Measurements from ENCODE around the gene PLEKHA5. TPM values are rescaled to one million over a fixed set of nuclear protein-coding genes. Genes with fewer than 3 reads are reported as not detected.

The PLEKHA5 gene
- total RNA-seq, 1 donor from 2014 or later = 30.2 TPM

DNA sequence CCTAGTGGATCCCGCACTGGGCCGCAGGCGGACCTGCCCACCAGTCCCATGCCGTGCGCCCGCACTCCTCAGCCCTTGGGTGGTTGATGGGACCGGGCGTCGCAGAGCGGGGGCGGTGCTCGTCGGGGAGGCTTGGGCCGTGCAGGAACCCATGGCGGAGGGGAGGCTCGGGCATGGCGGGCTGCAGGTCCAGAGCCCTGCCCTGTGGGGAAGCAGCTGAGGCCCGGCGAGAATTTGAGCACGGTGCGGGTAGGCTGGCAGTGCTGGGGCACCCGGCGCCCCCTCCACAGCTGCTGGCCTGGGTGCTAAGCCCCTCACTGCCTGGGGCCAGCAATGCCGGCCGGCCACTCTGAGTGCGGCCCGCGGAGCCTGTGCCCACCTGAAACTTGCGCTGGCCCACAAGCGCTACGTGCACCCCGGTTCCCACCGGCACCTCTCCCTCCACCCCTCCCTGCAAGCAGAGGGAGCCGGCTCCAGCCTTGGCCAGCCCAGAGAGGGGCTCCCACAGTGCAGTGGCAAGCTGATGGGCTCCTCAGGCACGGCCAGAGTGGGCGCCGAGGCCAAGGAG lies 100.8 kb downstream of the PLEKHA5 start:
- no peak overlapping the region for H3K4me3 Mint-ChIP-seq (ENCODE audit: unreplicated experiment)

DNA sequence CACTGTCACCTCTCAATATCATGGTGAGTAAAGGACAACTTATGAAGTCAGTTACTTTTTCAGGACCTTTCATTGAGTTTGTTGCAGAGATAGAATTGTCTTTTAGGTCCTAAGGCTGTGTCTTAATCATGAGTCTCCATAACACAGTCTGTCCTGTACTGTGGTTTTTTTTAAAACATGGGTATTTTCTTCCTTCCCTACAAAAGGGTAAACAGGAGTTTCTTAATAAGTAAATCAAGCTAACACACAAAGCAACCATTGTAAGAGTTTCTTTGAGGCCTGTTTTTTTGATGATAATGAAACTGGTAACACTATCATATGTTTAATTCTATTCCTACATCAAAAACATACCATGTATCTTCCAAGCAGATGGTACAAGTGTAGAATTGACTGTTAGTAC lies 101.4 kb downstream of the PLEKHA5 start:
- Mint-ChIP-seq H3K9me3 (ENCODE audit: unreplicated experiment) (no peaks in the 10 kb centered on the region), H3K27me3 (ENCODE audit: unreplicated experiment) (no peaks in the 10 kb centered on the region), H3K27ac (ENCODE audit: unreplicated experiment) (no peak overlapping the region), H3K4me1 (ENCODE audit: unreplicated experiment) (peaks cover 23% of the 10 kb centered on the region), H3K36me3 (ENCODE audit: low read depth, unreplicated experiment) (peaks cover 13% of the 10 kb centered on the region), H3K4me3 (ENCODE audit: unreplicated experiment) (no peak overlapping the region)
- TF ChIP-seq, protein P1, sequence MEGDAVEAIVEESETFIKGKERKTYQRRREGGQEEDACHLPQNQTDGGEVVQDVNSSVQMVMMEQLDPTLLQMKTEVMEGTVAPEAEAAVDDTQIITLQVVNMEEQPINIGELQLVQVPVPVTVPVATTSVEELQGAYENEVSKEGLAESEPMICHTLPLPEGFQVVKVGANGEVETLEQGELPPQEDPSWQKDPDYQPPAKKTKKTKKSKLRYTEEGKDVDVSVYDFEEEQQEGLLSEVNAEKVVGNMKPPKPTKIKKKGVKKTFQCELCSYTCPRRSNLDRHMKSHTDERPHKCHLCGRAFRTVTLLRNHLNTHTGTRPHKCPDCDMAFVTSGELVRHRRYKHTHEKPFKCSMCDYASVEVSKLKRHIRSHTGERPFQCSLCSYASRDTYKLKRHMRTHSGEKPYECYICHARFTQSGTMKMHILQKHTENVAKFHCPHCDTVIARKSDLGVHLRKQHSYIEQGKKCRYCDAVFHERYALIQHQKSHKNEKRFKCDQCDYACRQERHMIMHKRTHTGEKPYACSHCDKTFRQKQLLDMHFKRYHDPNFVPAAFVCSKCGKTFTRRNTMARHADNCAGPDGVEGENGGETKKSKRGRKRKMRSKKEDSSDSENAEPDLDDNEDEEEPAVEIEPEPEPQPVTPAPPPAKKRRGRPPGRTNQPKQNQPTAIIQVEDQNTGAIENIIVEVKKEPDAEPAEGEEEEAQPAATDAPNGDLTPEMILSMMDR (IDR thresholded peaks at IDR 0.05; ENCODE audit: unreplicated experiment) = no peak
- no peak for DNase-seq (ENCODE audit: low spot score)

More for the DNA sequence above, 100.8 kb downstream of the PLEKHA5 start:
- Mint-ChIP-seq H3K27ac (ENCODE audit: unreplicated experiment) (no peak overlapping the region), H3K36me3 (ENCODE audit: low read depth, unreplicated experiment) (peaks cover 13% of the 10 kb centered on the region), H3K4me1 (ENCODE audit: unreplicated experiment) (peaks cover 23% of the 10 kb centered on the region), H3K9me3 (ENCODE audit: unreplicated experiment) (no peaks in the 10 kb centered on the region), H3K27me3 (ENCODE audit: unreplicated experiment) (no peaks in the 10 kb centered on the region)
- no peak for DNase-seq (ENCODE audit: low spot score)
- TF ChIP-seq, protein P1 (IDR thresholded peaks at IDR 0.05; ENCODE audit: unreplicated experiment) = no peak

DNA sequence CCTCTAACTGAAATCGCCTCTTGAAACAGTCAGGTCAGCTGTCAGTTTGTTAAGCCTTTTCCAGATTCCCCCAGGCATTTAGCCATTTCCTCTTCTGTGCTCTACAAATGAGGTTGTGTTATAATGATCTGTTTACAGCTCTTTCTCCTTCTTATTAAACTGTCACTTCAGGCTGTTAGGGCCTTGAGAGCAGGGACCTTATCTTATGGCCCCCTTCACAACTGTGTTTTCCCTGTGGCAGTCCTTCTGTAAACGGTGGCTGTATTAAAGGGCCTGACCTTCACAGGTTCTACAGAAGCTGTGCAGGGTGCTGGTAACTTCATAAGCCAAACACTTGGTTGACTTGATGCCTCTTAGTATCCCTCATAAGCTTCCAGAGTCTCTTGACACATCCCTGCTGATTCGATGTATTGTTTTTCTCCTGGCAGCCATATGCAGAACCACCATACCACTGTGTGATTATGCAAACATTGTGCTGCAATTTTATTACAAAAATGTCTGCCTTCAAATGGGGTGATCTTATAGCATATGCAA lies 104.7 kb downstream of the PLEKHA5 start:
- DNase-seq (ENCODE audit: low spot score) = no peak
- TF ChIP-seq, protein P1 (IDR thresholded peaks at IDR 0.05; ENCODE audit: unreplicated experiment) = no peak
- no peak overlapping the region for H3K4me3 Mint-ChIP-seq (ENCODE audit: unreplicated experiment)
- peaks cover 17% of the 10 kb centered on the region for H3K4me1 Mint-ChIP-seq (ENCODE audit: unreplicated experiment)
- no peaks in the 10 kb centered on the region for H3K9me3 Mint-ChIP-seq (ENCODE audit: unreplicated experiment)
- H3K36me3 Mint-ChIP-seq (ENCODE audit: low read depth, unreplicated experiment) = peaks cover 7% of the 10 kb centered on the region
- no peak overlapping the region for H3K27ac Mint-ChIP-seq (ENCODE audit: unreplicated experiment)
- H3K27me3 Mint-ChIP-seq (ENCODE audit: unreplicated experiment) = no peaks in the 10 kb centered on the region

DNA sequence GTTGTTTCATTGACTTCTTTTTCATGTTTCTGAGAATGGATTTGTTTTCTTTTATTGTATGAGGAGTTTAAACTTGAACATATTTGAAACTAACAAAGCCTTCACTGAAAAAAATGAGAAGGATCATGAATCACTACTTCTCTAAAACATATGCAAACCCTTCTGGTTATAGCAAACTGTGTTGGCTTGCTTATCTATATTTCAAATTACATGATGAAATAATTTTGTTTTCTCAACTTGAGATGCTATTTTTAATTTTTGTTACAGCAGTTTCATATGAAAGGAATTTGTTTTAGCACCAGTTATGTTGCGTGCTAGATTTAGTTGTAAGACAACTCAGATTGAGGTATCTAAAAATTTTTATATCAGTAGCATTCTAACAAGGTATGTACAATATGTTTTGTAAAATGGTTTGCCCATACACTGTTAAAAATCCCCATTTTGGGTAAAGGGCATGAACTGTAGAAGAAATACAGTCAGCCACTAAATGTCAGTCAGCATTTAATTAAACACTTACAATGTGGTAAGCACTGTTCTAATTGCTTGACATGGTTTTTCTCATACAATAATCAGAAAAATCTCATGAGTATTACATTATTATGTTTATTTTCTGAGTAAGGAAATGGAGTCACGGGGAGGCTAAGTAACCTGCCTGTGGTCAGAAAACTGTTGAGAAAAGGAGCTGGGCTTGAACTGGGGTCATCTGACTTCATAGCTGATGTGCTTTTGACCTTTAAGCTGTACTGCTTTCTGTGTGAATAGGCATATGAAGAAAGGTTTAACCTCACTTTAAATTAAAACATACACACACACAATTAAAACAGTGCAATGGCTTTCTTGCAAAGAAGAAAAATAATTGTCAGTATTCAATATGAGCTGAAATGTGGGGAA lies 105.7 kb downstream of the PLEKHA5 start:
- DNase-seq (ENCODE audit: low spot score) = no peak
- TF ChIP-seq, protein P1 (IDR thresholded peaks at IDR 0.05; ENCODE audit: unreplicated experiment) = no peak
- peaks cover 20% of the 10 kb centered on the region for H3K4me1 Mint-ChIP-seq (ENCODE audit: unreplicated experiment)
- no peaks in the 10 kb centered on the region for H3K9me3 Mint-ChIP-seq (ENCODE audit: unreplicated experiment)
- H3K36me3 Mint-ChIP-seq (ENCODE audit: low read depth, unreplicated experiment) = no peaks in the 10 kb centered on the region
- H3K27ac Mint-ChIP-seq (ENCODE audit: unreplicated experiment) = no peak overlapping the region
- no peaks in the 10 kb centered on the region for H3K27me3 Mint-ChIP-seq (ENCODE audit: unreplicated experiment)
- H3K4me3 Mint-ChIP-seq (ENCODE audit: unreplicated experiment) = no peak overlapping the region

DNA sequence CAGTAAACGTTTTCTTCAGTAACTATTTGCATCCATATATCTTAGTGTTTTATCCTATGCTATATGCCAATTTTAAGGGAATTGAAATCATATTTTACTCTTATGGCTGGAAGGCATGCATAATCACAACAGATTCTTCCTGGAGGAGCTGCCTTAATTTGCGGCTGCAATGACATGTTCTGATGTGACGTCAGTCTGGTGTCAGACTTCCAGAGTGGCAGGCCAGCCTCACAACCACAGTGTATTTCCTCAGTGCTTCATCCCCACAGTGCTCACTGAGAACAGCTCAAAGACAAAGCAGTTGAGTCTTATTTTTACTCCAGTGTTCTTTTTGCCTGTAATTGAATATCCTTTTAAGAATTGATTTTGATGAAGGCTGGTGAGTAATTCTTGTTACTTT lies 107.1 kb downstream of the PLEKHA5 start:
- Mint-ChIP-seq H3K27me3 (ENCODE audit: unreplicated experiment) (no peaks in the 10 kb centered on the region), H3K27ac (ENCODE audit: unreplicated experiment) (no peak overlapping the region), H3K4me3 (ENCODE audit: unreplicated experiment) (no peak overlapping the region), H3K36me3 (ENCODE audit: low read depth, unreplicated experiment) (no peaks in the 10 kb centered on the region), H3K4me1 (ENCODE audit: unreplicated experiment) (peaks cover 20% of the 10 kb centered on the region), H3K9me3 (ENCODE audit: unreplicated experiment) (no peaks in the 10 kb centered on the region)
- TF ChIP-seq, protein P1 (IDR thresholded peaks at IDR 0.05; ENCODE audit: unreplicated experiment) = no peak
- no peak for DNase-seq (ENCODE audit: low spot score)

Measured in endothelial cell (in vitro differentiated cells).